HG03439 (cell line): ENCODE data around the gene SLC4A8.

Experiments
- ATAC-seq: cut with Tn5 transposase; IDR thresholded peaks from one replicate; pipeline ENCODE4 v1.9.1; 2021; ENCODE audit warnings: mild to moderate bottlenecking, moderate library complexity; ENCODE audit not compliant: unreplicated experiment

The SLC4A8 gene

GRCh38 chr12:51521554-51522276 lies 97.1 kb downstream of the SLC4A8 start:
- no peak for ATAC-seq

- no peak for ATAC-seq
Measured at GRCh38 chr12:51522696-51523095, 98.1 kb downstream of the SLC4A8 start.

GRCh38 chr12:51524386-51524901 lies 99.8 kb downstream of the SLC4A8 start:
- no peak for ATAC-seq

- no peak for ATAC-seq
Measured at GRCh38 chr12:51525518-51525917, 100.9 kb downstream of the SLC4A8 start.

GRCh38 chr12:51527966-51528365 lies 103.3 kb downstream of the SLC4A8 start:
- ATAC-seq: no peak

- no peak for ATAC-seq
Measured at GRCh38 chr12:51528852-51529650, 104.4 kb downstream of the SLC4A8 start.

- no peak for ATAC-seq
Measured at GRCh38 chr12:51529651-51529970, 105.0 kb downstream of the SLC4A8 start.

GRCh38 chr12:51530208-51530607 lies 105.6 kb downstream of the SLC4A8 start:
- ATAC-seq: no peak

- ATAC-seq: no peak
Measured at GRCh38 chr12:51531284-51531977, 106.8 kb downstream of the SLC4A8 start.

GRCh38 chr12:51531978-51532497 lies 107.4 kb downstream of the SLC4A8 start:
- ATAC-seq: no peak

- no peak for ATAC-seq
Measured at GRCh38 chr12:51533799-51534198, 109.2 kb downstream of the SLC4A8 start.

GRCh38 chr12:51534216-51535074 lies 109.8 kb downstream of the SLC4A8 start:
- ATAC-seq: no peak

- no peak for ATAC-seq
Measured at GRCh38 chr12:51536159-51536558, 111.5 kb downstream of the SLC4A8 start.

- ATAC-seq: no peak
Measured at GRCh38 chr12:51538149-51538548, 113.5 kb downstream of the SLC4A8 start.

GRCh38 chr12:51538599-51538998 lies 114.0 kb downstream of the SLC4A8 start:
- ATAC-seq: no peak

GRCh38 chr12:51540996-51541395 lies 116.4 kb downstream of the SLC4A8 start:
- no peak for ATAC-seq

- no peak for ATAC-seq
Measured at GRCh38 chr12:51546097-51546496, 121.5 kb downstream of the SLC4A8 start.

GRCh38 chr12:51547606-51548005 lies 123.0 kb downstream of the SLC4A8 start:
- ATAC-seq: no peak

- ATAC-seq: no peak
Measured at GRCh38 chr12:51548241-51548640, 123.6 kb downstream of the SLC4A8 start.

- ATAC-seq: no peak
Measured at GRCh38 chr12:51549637-51550036, 125.0 kb downstream of the SLC4A8 start.
